HEK293 (cell line): ENCODE data around the gene PCDH9.

ENCODE experiments used
- CTCF ChIA-PET: fragments of 350-600 bp; formaldehyde crosslinking; extraction: SDS; loops from one replicate; lab custom pipeline; 2021; ENCODE audit warnings: antibody characterized with exemption; lab: Yijun Ruan, JAX
- POLR2A ChIA-PET: fragments of 300-600 bp; formaldehyde crosslinking; extraction: SDS; loops from one replicate; lab custom pipeline; 2020; ENCODE audit warnings: antibody characterized with exemption, inconsistent platforms; lab: Yijun Ruan, JAX
- H3K27ac ChIP-seq: fragments of 200-500 bp; sonication (Bioruptor generic); 2 replicates; pipeline ENCODE4 v1.5.1; 2014; ENCODE audit warnings: low read depth, low read length, control low read depth, inconsistent platforms; ENCODE audit errors: extremely low read depth
- H3K36me3 ChIP-seq, 2 experiments: fragments of 200-500 bp in 1 of 2; sonication (Bioruptor generic) in 1 of 2; 1 replicate in 1 of 2; 2 replicates in 1 of 2; pipeline ENCODE4 v1.5.1; 2014 to 2017; ENCODE audit warnings: inconsistent platforms in 2 of 2, low read length in 2 of 2; ENCODE audit not compliant: control insufficient read depth in 2 of 2, insufficient read depth in 1 of 2
- H3K4me1 ChIP-seq: fragments of 200-500 bp; sonication (Bioruptor generic); 2 replicates; pipeline ENCODE4 v1.5.1; 2014; ENCODE audit warnings: mild to moderate bottlenecking, low read length, inconsistent platforms; ENCODE audit not compliant: control insufficient read depth, insufficient read depth
- H3K4me3 ChIP-seq: 2 replicates; pipeline ENCODE4 v1.5.1; 2011; ENCODE audit warnings: low read depth, mild to moderate bottlenecking, control low read depth, low read length, moderate library complexity
- H3K9me3 ChIP-seq: fragments of 200-500 bp; sonication (Bioruptor generic); 2 replicates; pipeline ENCODE4 v1.5.1; 2014; ENCODE audit warnings: low read depth, low read length, inconsistent platforms; ENCODE audit not compliant: control insufficient read depth, insufficient read depth
- KLF9 ChIP-seq: fragments of 450-650 bp; formaldehyde crosslinking; IDR thresholded peaks from 2 replicates; pipeline ENCODE4 v1.5.1; 2016; ENCODE audit warnings: missing biosample characterization, missing genetic modification characterization, low read depth
- PRDM10 ChIP-seq: fragments of 450-650 bp; formaldehyde crosslinking; IDR thresholded peaks from 2 replicates; pipeline ENCODE4 v1.5.1; 2016; ENCODE audit warnings: missing biosample characterization, missing genetic modification characterization
- WT1 ChIP-seq: fragments of 450-650 bp; formaldehyde crosslinking; IDR thresholded peaks from 2 replicates; pipeline ENCODE4 v1.5.1; 2016; ENCODE audit warnings: missing biosample characterization, missing genetic modification characterization
- ZFHX2 ChIP-seq: fragments of 450-650 bp; formaldehyde crosslinking; conservative IDR thresholded peaks from 2 replicates; pipeline ENCODE4 v1.5.1; 2016; ENCODE audit warnings: missing biosample characterization, missing genetic modification characterization
- ZNF10 ChIP-seq: fragments of 450-650 bp; formaldehyde crosslinking; IDR thresholded peaks from 2 replicates; pipeline ENCODE4 v1.5.1; 2017; ENCODE audit warnings: missing biosample characterization, missing genetic modification characterization
- ZNF121 ChIP-seq: fragments of 450-650 bp; formaldehyde crosslinking; IDR thresholded peaks from 2 replicates; pipeline ENCODE4 v1.5.1; 2016; ENCODE audit warnings: missing biosample characterization, missing genetic modification characterization
- ZNF16 ChIP-seq: fragments of 450-650 bp; formaldehyde crosslinking; IDR thresholded peaks from 2 replicates; pipeline ENCODE4 v1.5.1; 2016; ENCODE audit warnings: low read depth, missing biosample characterization, missing genetic modification characterization
- ZNF292 ChIP-seq: fragments of 450-650 bp; formaldehyde crosslinking; IDR thresholded peaks from 2 replicates; pipeline ENCODE4 v1.5.1; 2016; ENCODE audit warnings: low read depth, missing biosample characterization, missing genetic modification characterization, borderline replicate concordance
- ZNF391 ChIP-seq: fragments of 450-650 bp; formaldehyde crosslinking; IDR thresholded peaks from 2 replicates; pipeline ENCODE4 v1.5.1; 2016; ENCODE audit warnings: low read depth, missing biosample characterization, missing genetic modification characterization, borderline replicate concordance
- ZNF404 ChIP-seq: fragments of 450-650 bp; formaldehyde crosslinking; IDR thresholded peaks from 2 replicates; pipeline ENCODE4 v1.5.1; 2017; ENCODE audit warnings: missing biosample characterization, missing genetic modification characterization
- ZNF48 ChIP-seq: fragments of 450-650 bp; formaldehyde crosslinking; IDR thresholded peaks from 2 replicates; pipeline ENCODE4 v1.5.1; 2016; ENCODE audit warnings: missing biosample characterization, missing genetic modification characterization
- ZNF501 ChIP-seq: fragments of 450-650 bp; formaldehyde crosslinking; IDR thresholded peaks from 2 replicates; pipeline ENCODE4 v1.5.1; 2016; ENCODE audit warnings: missing biosample characterization, missing genetic modification characterization
- ZNF548 ChIP-seq: fragments of 450-650 bp; formaldehyde crosslinking; IDR thresholded peaks from 2 replicates; pipeline ENCODE4 v1.5.1; 2016; ENCODE audit warnings: missing biosample characterization, missing genetic modification characterization
- ZNF747 ChIP-seq: fragments of 450-650 bp; formaldehyde crosslinking; IDR thresholded peaks from 2 replicates; pipeline ENCODE4 v1.5.1; 2016; ENCODE audit warnings: missing biosample characterization, missing genetic modification characterization
- TF ChIP-seq, protein P1 (sequence below): fragments of 450-650 bp; formaldehyde crosslinking; IDR thresholded peaks from 2 replicates; pipeline ENCODE4 v1.5.1; 2017; ENCODE audit warnings: missing biosample characterization, missing genetic modification characterization

PCDH9 gene

GRCh38 chr13:66322193-66322740, 907.9 kb downstream of the PCDH9 start (continued):
- TF ChIP-seq PRDM10 (no peak), ZNF292 (tag by site-specific recombination) (no peak), ZNF121 (tag by site-specific recombination) (no peak)

- H3K4me1 ChIP-seq, result no peaks in the 10 kb centered on the region
- no peak overlapping the region for H3K4me3 ChIP-seq
- no peaks in the 10 kb centered on the region for H3K9me3 ChIP-seq
- H3K36me3 ChIP-seq, result no peaks in the 10 kb centered on the region
- ChIA-PET CTCF (no interaction called here), POLR2A (no interaction called here)
- TF ChIP-seq PRDM10, result no peak
- no peak overlapping the region for H3K27ac ChIP-seq
Observed at GRCh38 chr13:66314911-66315310, 915.2 kb downstream of the PCDH9 start.

- Histone ChIP-seq H3K27ac (no peak overlapping the region), H3K9me3 (no peaks in the 10 kb centered on the region), H3K36me3 (no peaks in the 10 kb centered on the region), H3K4me1 (no peaks in the 10 kb centered on the region), H3K4me3 (no peak overlapping the region)
- POLR2A ChIA-PET, result no interaction called here
- TF ChIP-seq KLF9 (tag by site-specific recombination) (no peak), ZNF391 (tag by site-specific recombination) (no peak), ZFHX2 (tag by site-specific recombination) (no peak), ZNF404 (tag by site-specific recombination) (no peak), ZNF48 (tag by site-specific recombination) (no peak), ZNF747 (tag by site-specific recombination) (no peak), ZNF548 (tag by site-specific recombination) (no peak), ZNF501 (tag by site-specific recombination) (no peak), ZNF10 (tag by site-specific recombination) (no peak), ZNF16 (tag by site-specific recombination) (no peak), WT1 (tag by site-specific recombination) (no peak)
- TF ChIP-seq, protein P1, sequence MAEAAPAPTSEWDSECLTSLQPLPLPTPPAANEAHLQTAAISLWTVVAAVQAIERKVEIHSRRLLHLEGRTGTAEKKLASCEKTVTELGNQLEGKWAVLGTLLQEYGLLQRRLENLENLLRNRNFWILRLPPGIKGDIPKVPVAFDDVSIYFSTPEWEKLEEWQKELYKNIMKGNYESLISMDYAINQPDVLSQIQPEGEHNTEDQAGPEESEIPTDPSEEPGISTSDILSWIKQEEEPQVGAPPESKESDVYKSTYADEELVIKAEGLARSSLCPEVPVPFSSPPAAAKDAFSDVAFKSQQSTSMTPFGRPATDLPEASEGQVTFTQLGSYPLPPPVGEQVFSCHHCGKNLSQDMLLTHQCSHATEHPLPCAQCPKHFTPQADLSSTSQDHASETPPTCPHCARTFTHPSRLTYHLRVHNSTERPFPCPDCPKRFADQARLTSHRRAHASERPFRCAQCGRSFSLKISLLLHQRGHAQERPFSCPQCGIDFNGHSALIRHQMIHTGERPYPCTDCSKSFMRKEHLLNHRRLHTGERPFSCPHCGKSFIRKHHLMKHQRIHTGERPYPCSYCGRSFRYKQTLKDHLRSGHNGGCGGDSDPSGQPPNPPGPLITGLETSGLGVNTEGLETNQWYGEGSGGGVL (tag by site-specific recombination), result no peak
- CTCF ChIA-PET, result no interaction called here
Observed at GRCh38 chr13:66313413-66313812, 916.7 kb downstream of the PCDH9 start.
